ENCODE measurements around the gene PDE6C.

- TF ChIP-seq POLR2A (IDR thresholded peaks at IDR 0.05) (no peak), CTCF (IDR thresholded peaks at IDR 0.05) (no peak)
These were observed 15.8 kb upstream of the PDE6C start for GRCh38 chr10:93596539-93596938.

Data from esophagus squamous epithelium (tissue), 4 donors.